ENCODE measurements around the gene CDT1.

CDT1 gene

DNA sequence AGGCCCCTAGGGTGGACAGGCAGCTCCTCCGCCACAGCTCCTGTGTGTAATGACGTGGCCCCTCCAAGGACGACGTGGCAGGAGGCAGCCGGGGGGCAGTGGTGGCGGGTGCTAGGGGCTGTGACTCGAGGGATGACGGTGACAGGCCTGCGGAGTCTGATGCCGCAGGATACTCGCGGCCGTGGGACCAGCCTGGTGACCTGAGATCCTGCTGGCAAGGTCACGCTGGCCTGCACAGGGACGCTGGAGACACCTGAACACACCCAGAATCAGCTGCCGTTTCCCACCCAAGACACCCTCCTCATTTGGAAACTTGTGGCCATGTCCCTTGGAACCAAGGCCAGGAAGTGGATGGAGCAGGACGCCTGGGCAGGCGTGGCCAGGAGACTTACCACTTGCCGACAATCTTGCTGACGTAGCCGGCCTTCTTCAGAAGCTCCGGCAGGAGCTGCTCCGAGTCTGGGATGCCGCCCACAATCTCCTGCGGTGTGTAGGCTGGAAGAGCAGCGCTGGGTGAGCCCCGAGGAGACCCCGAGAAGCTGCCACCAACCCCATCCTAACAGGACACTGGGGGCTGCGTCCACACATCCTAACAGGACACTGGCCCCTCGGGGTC lies 37.1 kb downstream of the CDT1 start:
- no peak for DNase-seq

DNA sequence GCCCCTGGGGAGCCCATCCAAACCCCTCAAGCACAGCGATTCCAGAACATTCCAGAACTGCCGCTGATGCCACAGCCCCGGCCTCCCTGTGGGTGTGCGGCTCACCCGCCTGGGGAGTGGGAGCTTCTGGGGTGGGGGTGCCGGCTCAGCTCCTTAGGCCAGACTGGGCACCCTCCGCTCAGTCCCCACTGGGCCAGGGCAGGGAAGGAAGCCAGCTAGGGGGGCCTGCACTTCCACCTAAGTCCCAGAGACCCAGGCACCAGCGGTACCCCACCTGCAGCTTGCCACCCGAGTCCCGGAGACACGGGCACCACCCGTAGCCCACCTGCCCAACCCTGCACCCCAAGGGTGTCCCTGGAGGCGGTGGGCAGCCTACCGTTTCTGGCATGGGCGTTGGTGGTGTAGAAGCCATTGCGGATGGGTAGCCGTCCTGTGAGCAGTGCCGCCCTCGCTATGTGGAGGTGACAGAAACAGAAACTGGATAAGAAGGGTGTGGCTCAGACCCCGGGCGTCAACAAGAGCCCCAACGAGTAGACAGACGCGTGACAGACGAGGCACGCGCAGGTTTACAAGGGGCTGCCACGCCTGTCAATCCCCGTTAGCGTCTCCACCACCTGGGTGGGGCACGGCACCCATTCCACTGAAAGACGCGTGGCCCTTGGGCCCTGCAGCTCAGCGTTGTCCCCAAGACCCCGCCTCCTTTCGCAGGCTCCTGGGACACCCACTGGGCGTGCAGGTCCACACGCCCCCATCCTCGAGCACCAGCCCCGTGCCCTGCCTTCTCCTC lies 38.1 kb downstream of the CDT1 start:
- DNase-seq, result no peak

DNA sequence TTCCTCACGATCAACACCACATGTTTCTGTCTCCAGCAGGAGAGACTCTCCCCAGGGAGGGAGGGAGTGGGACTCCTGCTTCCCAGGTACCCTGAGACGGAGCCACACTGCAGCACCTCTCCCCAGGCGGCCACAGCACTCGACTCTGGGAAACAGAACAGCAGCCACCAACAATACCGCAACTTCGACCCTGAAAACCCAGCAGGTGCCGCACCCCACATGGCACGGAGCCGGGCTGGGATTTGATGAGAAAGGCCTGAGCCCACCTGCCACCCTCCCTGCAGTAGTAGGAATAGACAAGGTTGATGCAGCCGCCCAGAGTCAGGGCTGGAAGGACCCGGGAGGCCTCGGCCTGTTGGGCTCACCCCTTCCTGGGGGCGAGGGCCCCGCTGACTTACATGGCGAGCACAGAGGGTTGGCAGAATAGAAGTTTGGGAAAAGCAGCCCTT lies 38.7 kb downstream of the CDT1 start:
- DNase-seq, result no peak

DNA sequence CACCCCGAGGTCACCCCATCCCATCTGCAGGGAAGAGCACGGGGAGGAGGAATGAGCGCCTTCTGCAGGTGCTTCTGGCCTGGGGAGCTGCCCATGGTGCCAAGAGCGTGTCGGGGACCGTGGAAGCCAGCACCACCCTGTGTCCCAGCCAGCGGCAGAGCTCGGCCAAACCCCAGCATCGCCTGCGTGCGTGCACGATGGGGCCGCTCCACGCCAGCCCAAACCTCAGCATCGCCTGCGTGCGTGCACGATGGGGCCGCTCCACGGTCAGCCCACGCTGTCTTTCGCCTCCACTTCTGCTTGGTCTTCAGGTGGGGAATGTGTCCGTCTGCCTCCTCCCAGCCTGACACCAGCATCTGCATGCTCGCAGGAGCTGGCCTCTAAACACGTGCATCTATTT lies 39.2 kb downstream of the CDT1 start:
- DNase-seq, result no peak

DNA sequence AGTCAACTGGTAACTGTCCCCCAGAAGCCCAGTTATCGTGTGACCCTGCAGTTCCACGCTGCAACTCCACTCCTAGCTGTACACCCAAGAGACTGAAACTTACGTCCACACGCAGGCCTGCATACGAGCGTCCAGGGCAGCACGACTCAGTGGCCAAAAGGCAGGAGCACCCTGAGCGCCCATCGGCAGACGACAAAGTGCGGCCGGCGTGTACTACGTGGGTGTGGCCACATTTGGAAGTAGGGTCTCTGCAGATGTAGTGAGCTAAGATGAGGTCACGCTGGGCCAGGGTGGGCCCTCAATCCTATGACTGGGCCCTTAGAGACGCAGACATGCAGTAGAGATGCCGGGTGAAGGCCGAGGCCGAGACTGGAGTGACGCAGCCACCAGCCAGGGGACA lies 39.7 kb downstream of the CDT1 start:
- no peak for DNase-seq

DNA sequence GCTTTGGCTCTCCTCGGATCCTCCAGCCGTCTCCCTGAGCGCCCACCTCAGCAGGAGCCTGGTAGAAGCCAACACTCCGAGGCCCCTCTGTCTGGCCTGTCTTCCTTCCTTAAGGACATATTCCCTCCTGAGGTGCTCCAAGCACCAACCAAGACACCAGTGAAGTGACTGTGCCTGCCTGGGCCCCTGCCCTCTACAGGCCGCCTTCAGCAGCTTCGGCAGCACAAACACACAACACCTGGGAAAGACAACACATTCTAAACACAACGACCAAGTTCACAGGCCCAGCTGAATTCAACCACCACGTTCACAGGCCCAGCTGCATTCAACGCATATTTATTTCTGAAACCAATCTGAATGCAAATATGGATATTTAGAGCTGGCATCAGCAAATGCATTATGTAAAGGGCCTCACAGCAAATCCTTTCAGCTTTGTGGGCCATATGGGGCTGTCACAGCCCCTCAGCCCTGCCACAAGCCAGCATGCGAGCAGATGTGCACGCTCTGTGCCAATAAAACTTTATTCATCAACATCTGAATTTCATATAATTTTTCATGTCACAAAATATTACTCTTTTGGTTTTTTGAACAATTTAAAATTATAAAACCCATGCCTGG lies 40.9 kb downstream of the CDT1 start:
- no peak for DNase-seq

DNA sequence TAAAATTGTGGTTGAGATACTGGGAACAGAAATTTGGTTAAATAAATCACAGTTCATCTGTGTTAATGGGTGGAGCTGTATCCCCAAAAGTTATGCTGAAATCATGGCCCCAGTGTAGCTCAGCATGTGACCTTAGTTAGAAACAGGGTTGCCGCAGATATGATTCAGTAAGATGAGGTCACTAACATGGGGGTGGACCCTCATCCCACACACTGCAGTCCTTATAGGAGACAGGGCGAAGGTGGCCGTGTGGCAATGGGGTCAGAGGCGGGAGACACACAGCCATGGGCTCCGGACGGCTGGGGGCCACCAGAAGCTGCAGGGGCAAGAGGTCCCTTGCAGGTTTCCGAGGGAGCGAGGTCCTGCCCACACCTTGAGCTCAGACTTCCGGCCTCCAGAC lies 42.5 kb downstream of the CDT1 start:
- peak; percentile 85 to 87 (median 86) for DNase-seq

DNA sequence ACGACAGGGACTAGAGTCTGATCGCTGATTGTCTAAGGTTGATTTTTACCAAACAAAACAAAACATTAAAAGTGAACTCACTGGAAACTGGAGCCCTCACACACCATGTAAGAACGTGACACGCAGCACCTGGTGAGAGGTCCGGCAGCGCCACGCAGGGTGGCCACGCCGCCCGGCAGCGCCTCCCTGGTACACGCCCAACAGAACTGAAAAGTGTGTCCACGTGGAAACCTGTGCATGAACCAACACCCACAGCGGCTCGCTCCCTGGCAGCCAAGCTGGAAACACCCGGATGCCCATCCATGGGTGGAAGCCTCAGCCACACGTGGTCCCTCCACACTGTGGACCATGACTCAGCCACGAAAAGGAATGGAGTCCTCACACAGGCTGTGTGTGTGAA lies 44.1 kb downstream of the CDT1 start:
- no peak for DNase-seq

DNA sequence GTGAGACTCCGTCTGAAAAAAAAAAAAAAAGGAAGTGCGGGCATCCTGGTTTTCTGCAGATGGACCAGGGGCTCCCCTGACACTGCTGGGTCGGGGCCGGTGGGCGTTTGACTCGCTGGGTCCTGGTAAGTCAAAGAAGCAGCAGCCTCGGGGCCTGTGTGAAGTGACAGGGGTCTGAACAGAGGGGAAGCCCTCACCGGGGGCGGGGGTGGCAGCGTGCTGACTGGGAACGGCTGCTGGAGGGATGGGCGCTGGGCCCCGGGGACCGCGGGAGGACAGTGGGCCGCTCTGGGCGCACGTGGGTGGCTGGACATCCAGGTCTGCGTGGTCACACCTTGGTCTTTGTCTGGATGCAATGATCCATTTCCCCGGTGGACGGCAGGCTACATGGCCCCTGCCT lies 45.0 kb downstream of the CDT1 start:
- DNase-seq, result peak in 2 of 3 donors; percentile 23 to 25

DNA sequence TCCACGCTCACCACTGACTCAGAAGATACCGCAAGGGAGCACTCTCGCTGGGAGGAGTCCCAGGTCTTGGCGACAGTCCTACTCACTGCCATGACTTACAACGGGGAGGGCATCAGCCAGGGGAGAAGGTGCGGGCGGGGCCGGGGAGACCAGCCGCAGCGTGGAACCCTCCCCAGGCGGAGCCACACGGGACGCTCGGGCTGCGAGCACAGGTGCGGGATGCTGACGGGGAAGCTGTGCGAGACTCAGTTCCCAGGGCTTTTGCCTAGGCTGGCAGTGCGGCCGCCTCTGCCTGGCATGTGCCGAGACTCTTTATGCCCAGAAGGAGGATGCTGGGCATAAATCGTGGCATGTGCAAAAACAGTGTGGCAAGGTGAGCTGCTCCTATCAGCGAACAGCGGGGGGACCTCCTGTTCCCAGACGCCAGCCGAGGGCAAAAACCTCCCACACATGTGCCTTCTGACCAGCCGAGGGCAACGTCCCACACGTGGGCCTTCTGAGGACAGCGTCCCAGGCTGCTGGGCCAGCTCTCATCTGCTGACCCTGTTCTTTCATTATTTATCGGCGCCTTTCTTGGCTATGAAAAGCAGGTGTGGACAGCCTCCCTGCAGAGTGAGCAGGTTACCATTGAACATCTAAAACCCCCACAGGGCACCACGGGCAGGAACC lies 47.1 kb downstream of the CDT1 start:
- DNase-seq, result no peak

DNA sequence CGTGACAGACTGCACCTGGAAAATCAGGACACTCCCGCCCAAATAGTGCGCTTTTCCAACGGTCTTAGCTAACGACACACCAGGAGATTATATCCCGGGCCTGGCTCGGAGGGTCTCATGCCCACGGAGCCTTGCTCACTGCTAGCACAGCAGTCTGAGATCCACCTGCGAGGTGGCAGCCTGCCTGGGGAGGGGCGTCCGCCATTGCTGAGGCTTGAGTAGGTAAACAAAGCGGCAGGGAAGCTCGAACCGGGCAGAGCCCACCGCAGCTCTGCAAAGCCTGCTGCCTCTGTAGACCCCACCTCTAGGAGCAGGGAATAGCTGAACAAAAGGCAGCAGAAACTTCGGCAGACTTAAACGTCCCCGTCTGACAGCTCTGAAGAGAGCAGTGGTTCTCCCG lies 48.0 kb downstream of the CDT1 start:
- DNase-seq, result no peak

DNA sequence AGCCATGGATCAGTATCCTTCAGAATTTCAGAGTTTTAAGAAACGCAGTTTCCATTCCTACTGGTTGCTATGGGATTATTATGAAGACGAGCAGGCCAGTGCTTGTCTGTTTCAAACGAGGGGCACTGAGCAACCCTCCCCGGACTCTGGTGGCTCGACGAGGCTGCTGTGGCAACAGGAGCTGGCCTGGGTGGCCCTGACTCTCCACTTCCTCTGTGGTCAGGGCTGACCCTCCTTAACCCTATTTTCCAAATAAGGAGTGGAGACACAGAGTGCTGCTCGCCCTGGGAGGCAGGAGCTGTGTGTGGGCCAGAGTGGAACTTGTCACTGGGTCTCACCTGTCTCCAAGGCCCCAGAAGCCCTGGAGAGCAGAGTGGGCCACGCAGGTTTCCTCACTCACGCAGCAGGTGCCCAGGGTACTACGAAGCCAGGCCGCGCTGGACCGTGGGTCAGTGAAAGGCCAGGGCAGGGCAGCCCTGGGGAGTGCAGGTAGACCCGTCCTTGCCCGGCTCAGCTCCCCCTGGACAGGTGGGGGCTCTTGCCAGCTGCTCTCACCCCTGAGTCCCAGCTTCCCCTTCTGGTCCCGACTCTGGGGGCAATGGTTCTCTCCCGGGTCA lies 49.8 kb downstream of the CDT1 start:
- DNase-seq, result peak; percentile 54 to 68 (median 59)

DNA sequence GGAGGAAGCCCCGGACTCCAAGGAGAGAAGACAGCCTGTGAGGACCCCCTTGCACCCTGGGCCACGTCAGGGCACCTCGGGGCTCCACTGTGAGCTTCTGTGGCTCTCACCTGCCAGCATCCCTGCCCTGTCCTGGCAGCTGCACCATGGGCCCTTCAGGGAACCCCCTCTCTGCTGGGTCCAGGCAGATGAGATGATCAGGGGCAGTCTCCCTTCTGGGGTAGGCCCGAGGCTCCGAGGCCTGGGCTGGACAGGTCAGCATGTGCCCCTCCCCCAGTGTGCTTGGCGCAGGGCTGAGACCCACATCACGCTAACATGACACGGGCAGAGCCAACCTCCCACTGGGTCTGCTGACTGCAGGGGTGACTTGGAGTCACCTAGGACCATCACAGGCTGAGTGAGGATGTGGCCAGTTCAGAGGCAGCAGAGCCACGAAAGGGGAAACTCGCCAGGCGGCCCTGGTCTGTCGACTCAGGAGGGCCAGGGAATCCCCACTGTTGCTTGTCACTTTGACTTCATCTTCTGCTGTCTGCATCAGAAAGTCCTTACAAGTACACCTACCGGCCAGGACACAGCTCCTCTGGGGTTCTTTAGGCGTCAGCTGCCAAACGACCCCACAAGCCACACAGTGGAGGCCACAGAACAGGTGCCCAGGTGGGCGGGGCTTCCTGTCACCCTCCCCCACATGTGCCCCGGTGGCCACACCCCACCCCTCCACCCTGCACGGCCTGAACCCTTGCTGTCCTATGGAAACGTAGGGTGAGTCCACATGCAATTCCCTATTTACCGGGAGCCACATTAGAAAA lies 50.9 kb downstream of the CDT1 start:
- DNase-seq, result peak; percentile 91 to 92 (median 91)

DNA sequence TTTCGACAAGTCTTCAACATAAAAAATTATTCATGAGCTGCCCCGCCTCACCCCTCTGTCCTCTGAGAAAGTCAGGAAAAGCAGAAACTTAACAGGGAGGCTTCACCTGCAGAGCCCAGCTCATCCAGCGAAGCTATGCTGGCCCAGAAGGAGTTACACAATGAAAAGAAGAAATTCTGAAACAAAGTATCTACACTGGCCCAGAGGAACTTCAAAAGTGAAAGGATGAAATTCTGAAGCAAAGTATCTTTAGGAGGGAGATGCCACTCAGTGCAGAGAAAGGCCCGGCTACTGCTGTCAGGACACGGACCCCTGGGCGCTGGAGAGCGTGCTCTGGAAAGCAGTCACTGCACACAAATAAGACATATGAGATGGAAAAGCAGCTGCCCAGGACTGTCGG lies 51.6 kb downstream of the CDT1 start:
- peak; percentile 23 to 44 (median 30) for DNase-seq

DNA sequence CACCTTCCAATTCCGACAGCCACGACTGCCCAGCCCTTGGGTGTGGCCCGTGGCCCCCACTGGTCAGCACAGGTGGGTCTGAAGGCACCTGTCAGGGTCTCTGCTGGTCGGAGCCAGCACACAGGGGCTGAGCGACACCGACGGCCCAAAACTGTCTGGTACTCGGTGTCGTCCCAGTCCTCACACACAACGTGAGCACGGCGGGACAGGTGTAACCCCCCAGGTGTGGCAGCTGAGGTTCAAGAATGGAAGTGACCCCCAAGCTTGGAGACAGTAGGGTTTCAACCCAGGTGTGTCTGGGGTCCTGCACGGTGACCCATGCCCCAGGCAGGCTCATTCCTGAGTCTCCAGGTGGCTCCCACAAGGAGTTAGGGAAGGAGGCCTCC lies 52.1 kb downstream of the CDT1 start:
- DNase-seq, result no peak

DNA sequence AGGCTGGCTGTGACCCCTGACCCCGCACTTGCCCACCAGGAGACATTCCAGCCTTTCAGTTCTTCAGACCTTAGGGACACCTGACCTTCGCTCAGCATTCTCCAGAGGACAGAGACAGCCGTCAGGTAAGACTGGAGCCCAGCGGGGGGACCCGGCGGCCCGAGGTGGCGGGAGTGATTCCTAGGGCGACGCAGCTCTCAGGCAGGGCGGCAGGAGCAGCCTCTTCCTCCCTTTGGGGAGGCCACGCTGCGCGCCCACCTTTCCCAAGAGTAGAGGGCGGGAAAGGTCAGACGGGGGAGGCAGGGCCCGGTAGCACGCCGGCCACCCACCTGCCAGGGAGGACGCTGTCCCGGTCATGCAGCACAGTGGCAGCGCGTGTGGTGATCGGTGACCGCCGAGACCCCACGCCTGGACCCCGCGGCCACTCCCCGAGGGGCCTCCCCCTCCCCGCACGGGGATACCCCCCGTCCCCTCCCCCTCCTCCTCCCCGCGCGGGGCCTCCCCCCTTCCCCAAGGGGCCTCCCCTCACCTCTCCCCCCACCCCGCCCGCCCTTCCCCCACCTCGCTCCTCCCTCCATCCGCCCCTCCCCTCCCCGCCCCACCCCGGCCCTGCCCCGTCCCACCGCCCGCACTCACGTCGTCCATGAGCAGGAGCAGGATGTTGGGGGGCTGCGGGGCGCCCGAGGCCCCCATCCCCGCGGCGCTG lies 52.7 kb downstream of the CDT1 start:
- DNase-seq, result peak in 2 of 3 donors; percentile 15 to 16

DNA sequence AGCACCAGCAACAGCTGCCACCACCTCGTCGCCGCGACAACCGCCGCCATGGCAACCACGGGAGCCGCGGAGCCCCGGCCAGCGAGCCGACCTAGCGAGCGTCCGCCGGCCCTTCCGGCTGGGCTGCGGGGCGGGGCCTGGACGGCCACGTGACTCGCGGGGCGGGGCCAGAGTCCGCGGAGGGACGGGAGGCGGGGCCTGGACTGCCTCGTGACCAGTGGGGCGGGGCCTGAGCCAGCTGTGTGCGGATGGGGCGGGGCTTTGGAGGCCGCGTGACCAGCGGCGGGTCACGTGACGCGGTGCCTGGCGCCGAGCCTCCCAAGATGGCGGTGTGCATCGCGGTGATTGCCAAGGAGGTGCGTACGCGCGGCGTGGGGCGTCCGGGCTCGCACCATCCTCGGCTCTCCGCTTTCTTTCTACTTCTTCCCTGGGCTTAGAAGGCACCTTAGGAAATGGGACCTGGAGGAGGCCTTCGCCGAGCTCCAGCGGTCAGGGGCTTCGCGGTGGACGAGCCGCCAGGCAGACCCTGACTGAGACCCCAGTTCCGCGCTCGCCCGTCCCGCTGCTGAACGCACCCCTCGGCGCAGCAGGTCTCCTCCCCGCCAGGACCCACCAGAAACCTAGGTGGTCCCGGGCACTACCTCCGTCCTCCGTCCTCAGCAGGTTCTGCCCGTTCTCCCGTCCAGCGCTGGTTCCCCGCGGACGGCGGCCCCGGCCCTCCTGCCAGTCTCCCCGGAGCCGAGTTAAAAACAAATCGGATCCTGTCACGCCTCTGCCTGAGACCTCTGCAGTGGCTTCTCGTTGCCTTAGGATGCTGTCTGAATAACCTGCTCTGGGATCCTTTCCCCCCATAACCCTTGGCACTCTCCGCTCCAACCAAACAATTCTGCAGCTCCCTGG lies 53.5 kb downstream of the CDT1 start, which contains the start of the genes GALNS and TRAPPC2L:
TSS of gene GALNS (minus strand) at position 120 of the 900 bp plus-strand sequence. CDS start at position 50, 70 bp downstream.
TSS of gene TRAPPC2L (plus strand) at position 300 of the 900 bp plus-strand sequence. CDS start at position 324, 24 bp downstream.
- peak; percentile 99 to 100 (median 100) for DNase-seq

DNA sequence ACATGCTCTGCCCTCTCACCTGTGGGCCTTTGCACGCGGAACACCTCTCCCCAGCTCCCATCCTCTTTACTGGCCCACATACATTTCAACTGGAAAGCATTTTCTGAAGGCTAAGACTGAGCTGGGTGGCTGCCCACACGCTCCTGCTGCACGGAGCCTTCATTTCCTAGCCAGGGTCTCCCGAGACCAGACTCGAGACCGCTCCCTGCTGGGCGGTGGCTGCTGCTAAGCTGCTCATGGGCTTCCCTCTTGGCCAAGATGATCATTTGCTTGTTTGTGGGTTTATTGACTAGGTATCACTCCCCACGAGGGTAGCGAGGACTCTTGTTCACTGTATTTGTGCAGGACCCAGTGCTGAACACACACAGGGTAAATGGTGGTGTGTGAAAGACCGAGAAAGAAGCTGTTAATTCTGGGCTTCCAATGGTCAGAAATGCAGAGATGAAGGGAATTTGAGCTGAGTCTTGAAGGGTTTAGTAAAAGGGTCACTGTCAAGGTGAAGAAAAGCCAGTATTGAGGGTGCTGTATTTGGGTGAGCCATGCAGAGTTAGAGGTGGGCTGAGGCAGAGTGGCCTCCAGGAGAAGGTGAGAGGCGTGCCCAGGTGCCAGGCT lies 54.2 kb downstream of the CDT1 start:
- DNase-seq, result peak; percentile 85 to 92 (median 87)

Data from suppressor macrophage treated with lipopolysaccharide for 1 hour (primary cell).